Gastrocnemius medialis (tissue), 4 donors: ENCODE results near the gene KRT38.

Source experiments
- POLR2A ChIP-seq, 2 donors: fragments of 450-650 bp; IDR thresholded peaks; one replicate each; pipeline ENCODE4 v1.6.1; 2017; ENCODE audit warnings: antibody characterized with exemption in 2 of 2, mild to moderate bottlenecking in 2 of 2, moderate library complexity in 2 of 2
- TF ChIP-seq, protein P1 (sequence below), 5 experiments: fragments of 450-650 bp in 3 of 5; fragments of 200-600 bp in 2 of 5; sonication (generic) in 2 of 5; IDR thresholded peaks in 4 of 5; conservative IDR thresholded peaks in 1 of 5; 1 replicate in 4 of 5; 2 replicates in 1 of 5; pipeline ENCODE4 v1.5.1; 2016 to 2019; ENCODE audit warnings: antibody characterized with exemption in 5 of 5, mild to moderate bottlenecking in 3 of 5, moderate library complexity in 3 of 5

DNA sequence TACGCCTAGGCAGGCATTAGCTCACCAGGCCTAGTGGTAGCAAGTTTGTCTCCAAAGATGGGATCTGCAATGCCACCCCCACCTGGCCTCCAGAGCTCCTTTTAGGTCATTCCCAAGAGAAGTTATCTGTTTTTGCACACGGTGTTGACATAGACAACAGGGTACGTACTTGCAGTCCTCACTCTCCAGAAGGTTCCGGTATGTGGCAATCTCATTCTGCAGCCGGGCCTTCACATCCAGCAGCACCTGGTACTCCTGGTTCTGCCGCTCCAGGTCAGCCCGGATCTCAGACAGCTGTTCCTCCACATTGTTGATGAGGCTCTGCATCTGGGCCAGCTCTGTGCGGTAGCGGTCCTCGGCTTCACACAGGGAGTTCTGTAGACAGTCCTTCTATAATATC, 33.6 kb downstream of the KRT38 start:
- TF ChIP-seq, protein P1, sequence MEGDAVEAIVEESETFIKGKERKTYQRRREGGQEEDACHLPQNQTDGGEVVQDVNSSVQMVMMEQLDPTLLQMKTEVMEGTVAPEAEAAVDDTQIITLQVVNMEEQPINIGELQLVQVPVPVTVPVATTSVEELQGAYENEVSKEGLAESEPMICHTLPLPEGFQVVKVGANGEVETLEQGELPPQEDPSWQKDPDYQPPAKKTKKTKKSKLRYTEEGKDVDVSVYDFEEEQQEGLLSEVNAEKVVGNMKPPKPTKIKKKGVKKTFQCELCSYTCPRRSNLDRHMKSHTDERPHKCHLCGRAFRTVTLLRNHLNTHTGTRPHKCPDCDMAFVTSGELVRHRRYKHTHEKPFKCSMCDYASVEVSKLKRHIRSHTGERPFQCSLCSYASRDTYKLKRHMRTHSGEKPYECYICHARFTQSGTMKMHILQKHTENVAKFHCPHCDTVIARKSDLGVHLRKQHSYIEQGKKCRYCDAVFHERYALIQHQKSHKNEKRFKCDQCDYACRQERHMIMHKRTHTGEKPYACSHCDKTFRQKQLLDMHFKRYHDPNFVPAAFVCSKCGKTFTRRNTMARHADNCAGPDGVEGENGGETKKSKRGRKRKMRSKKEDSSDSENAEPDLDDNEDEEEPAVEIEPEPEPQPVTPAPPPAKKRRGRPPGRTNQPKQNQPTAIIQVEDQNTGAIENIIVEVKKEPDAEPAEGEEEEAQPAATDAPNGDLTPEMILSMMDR (IDR thresholded peaks at IDR 0.05 in 4 of 5, conservative IDR thresholded peaks at IDR 0.05 in 1 of 5), result no peak
- TF ChIP-seq POLR2A (IDR thresholded peaks at IDR 0.05), result no peak
